Measurements from ENCODE around the gene NDUFC2.

DNA sequence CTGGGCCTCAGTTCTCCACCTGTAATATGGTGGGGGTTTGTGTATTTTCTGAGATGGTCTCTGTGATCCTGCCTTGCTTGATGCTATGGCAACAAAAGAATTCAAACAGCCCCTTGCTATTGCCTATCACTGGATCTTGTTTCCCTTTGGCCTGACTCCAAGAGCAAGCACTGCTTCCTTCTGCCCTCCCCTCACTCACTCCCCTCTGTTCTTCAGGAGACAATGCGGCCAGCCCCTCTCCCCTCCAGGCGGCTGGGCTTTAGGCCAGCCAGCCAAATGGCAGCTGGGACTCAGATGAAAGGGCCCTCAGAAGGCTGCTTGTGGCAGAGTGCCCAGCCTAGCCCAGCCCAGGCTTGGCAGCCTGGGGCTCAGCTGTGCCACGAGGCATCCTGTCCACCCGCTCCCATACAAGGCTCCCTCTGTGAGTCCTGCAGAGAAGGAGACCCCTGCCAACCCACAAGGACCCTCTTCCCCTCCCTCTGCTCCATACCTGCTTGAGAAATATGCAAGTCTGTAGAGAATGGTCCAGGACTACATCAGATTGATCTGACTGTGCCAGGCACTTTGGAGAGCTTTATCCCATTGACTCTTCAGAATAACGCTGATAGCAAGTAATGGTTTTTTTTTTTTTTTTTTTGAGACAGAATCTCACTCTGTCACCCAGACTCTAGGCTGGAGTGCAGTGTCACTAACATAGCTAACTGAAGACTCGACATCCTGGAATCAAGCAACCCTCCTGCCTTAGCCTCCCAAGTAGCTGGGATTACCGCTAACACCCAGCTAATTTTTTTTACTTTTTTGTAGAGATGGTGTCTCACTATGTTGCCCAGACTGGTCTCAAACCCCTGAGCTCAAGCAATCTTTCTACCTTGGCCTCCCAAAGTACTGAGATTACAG, 49.0 kb downstream of the NDUFC2 start:
- TF ChIP-seq, protein P1, sequence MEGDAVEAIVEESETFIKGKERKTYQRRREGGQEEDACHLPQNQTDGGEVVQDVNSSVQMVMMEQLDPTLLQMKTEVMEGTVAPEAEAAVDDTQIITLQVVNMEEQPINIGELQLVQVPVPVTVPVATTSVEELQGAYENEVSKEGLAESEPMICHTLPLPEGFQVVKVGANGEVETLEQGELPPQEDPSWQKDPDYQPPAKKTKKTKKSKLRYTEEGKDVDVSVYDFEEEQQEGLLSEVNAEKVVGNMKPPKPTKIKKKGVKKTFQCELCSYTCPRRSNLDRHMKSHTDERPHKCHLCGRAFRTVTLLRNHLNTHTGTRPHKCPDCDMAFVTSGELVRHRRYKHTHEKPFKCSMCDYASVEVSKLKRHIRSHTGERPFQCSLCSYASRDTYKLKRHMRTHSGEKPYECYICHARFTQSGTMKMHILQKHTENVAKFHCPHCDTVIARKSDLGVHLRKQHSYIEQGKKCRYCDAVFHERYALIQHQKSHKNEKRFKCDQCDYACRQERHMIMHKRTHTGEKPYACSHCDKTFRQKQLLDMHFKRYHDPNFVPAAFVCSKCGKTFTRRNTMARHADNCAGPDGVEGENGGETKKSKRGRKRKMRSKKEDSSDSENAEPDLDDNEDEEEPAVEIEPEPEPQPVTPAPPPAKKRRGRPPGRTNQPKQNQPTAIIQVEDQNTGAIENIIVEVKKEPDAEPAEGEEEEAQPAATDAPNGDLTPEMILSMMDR (conservative IDR thresholded peaks at IDR 0.05 in 1 of 2, IDR thresholded peaks at IDR 0.05 in 1 of 2; ENCODE audit: low read depth in 1 of 2, low read length in 2 of 2), result no peak
- no peak for TF ChIP-seq EZH2 (IDR thresholded peaks at IDR 0.05; ENCODE audit: low read length, missing control alignments)
